Thoracic aorta (tissue), 2 donors: ENCODE data around the gene PDE4B. TPM values are rescaled to one million over a fixed set of nuclear protein-coding genes. Genes with fewer than 3 reads are reported as not detected.
A peak's percentile ranks its signal among the peaks of the same experiment; 100 is the strongest.

Experiments
- ATAC-seq: fragments of 150-250 bp; one replicate; pipeline ENCODE4 v1.8.0; 2017; ENCODE audit warnings: low read depth; ENCODE audit not compliant: insufficient number of reproducible peaks, low FRiP score
- DNase-seq: peaks from one replicate; pipeline ENCODE4 v3.0.0-alpha.2; 2020; ENCODE audit warnings: low spot score
- H3K27ac ChIP-seq, 2 donors: fragments of 200-600 bp; sonication (generic); 1 replicate in 1 of 2; 2 replicates in 1 of 2; pipeline ENCODE4 v1.5.1; 2016; ENCODE audit warnings: mild to moderate bottlenecking in 2 of 2, moderate library complexity in 2 of 2
- H3K27me3 ChIP-seq: fragments of 200-600 bp; sonication (generic); replicated peaks from 2 replicates; pipeline ENCODE4 v1.6.0; 2016; ENCODE audit warnings: mild to moderate bottlenecking; ENCODE audit not compliant: insufficient read depth
- H3K36me3 ChIP-seq: fragments of 200-600 bp; sonication (generic); one replicate; pipeline ENCODE4 v1.5.1; 2016
- H3K4me1 ChIP-seq, 2 donors: fragments of 200-600 bp; sonication (generic); 1 replicate in 1 of 2; 2 replicates in 1 of 2; pipeline versions ENCODE4 v1.5.1 to v1.6.0; 2016; ENCODE audit warnings: low read depth in 2 of 2, mild to moderate bottlenecking in 1 of 2; ENCODE audit not compliant: control insufficient read depth in 1 of 2
- H3K4me3 ChIP-seq: fragments of 200-600 bp; sonication (generic); 2 replicates; pipeline ENCODE4 v1.5.1; 2016; ENCODE audit warnings: mild to moderate bottlenecking
- H3K9me3 ChIP-seq: fragments of 200-600 bp; sonication (generic); 2 replicates; pipeline ENCODE4 v1.5.1; 2016
- total RNA-seq, 2 donors: library from RNA; depleted of rRNA; stranded (reverse); fragments of >200 nt; gene quantifications; one replicate each; pipeline versions ENCODE4 v1.1.0 to v1.2.3, GENCODE V29; 2016
- TF ChIP-seq, protein P1 (sequence below): fragments of 200-600 bp; sonication (generic); IDR thresholded peaks from one replicate; pipeline ENCODE4 v1.5.1; 2019; ENCODE audit warnings: antibody characterized with exemption

The PDE4B gene
- total RNA-seq, 2 donors from 2014 or later: 29.0 to 42.4 TPM

DNA sequence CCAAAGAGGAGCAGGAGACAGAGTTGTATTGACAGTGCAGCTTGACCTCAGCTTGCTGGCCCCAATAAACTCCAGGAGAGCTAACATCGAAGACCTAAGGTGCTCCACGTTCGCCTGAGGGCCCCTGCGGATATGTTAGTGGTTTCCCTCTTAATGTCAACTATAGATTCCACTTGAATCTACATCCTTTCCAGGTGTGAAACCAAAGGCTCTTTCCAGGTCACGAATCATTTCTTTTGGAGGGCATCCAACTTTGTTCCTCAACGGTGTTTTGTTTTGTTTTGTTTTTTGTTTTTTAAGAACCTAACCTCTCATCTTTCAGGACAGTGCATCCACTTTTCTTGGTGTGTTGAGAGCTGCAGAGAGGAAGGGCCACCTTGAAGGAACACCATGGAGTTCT is 473.7 kb downstream of the PDE4B start:
- no peaks in the 10 kb centered on the region for H3K27me3 ChIP-seq

GRCh38 chr1:66266756-66267155 is 474.1 kb downstream of the PDE4B start:
- Histone ChIP-seq H3K27ac (no peak overlapping the region), H3K27me3 (no peaks in the 10 kb centered on the region), H3K4me3 (no peak overlapping the region), H3K9me3 (no peaks in the 10 kb centered on the region), H3K36me3 (no peaks in the 10 kb centered on the region), H3K4me1 (peaks cover 12 to 28% of the 10 kb centered on the region in 2 donors)
- no peak for DNase-seq
- TF ChIP-seq, protein P1, sequence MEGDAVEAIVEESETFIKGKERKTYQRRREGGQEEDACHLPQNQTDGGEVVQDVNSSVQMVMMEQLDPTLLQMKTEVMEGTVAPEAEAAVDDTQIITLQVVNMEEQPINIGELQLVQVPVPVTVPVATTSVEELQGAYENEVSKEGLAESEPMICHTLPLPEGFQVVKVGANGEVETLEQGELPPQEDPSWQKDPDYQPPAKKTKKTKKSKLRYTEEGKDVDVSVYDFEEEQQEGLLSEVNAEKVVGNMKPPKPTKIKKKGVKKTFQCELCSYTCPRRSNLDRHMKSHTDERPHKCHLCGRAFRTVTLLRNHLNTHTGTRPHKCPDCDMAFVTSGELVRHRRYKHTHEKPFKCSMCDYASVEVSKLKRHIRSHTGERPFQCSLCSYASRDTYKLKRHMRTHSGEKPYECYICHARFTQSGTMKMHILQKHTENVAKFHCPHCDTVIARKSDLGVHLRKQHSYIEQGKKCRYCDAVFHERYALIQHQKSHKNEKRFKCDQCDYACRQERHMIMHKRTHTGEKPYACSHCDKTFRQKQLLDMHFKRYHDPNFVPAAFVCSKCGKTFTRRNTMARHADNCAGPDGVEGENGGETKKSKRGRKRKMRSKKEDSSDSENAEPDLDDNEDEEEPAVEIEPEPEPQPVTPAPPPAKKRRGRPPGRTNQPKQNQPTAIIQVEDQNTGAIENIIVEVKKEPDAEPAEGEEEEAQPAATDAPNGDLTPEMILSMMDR: no peak
- no peak for ATAC-seq

More for the DNA sequence above, 473.7 kb downstream of the PDE4B start:
- TF ChIP-seq, protein P1: no peak
- Histone ChIP-seq H3K27ac (no peak overlapping the region), H3K36me3 (no peaks in the 10 kb centered on the region), H3K9me3 (no peaks in the 10 kb centered on the region), H3K4me1 (peaks cover 10 to 24% of the 10 kb centered on the region in 2 donors), H3K4me3 (no peak overlapping the region)
- DNase-seq: no peak
- ATAC-seq: no peak

- TF ChIP-seq, protein P1: no peak
- ATAC-seq: no peak
- no peak overlapping the region for H3K27ac ChIP-seq
These were observed 474.7 kb downstream of the PDE4B start for GRCh38 chr1:66267201-66267940.

GRCh38 chr1:66269222-66269621 is 476.5 kb downstream of the PDE4B start:
- TF ChIP-seq, protein P1: no peak
- peaks cover 15 to 37% of the 10 kb centered on the region in 2 donors for H3K4me1 ChIP-seq
- H3K9me3 ChIP-seq: no peaks in the 10 kb centered on the region
- H3K4me3 ChIP-seq: no peak overlapping the region
- no peaks in the 10 kb centered on the region for H3K27me3 ChIP-seq
- ATAC-seq (no peak), DNase-seq (no peak)
- no peaks in the 10 kb centered on the region for H3K36me3 ChIP-seq
- H3K27ac ChIP-seq: no peak overlapping the region

More at GRCh38 chr1:66267201-66267940, 474.7 kb downstream of the PDE4B start:
- DNase-seq: no peak
- no peaks in the 10 kb centered on the region for H3K36me3 ChIP-seq
- no peak overlapping the region for H3K4me3 ChIP-seq
- H3K9me3 ChIP-seq: no peaks in the 10 kb centered on the region
- no peaks in the 10 kb centered on the region for H3K27me3 ChIP-seq
- peaks cover 15 to 34% of the 10 kb centered on the region in 2 donors for H3K4me1 ChIP-seq

- peaks cover 18 to 45% of the 10 kb centered on the region in 2 donors for H3K4me1 ChIP-seq
- DNase-seq (no peak), ATAC-seq (no peak)
- H3K4me3 ChIP-seq: no peak overlapping the region
- H3K27me3 ChIP-seq: no peaks in the 10 kb centered on the region
- TF ChIP-seq, protein P1: no peak
- no peaks in the 10 kb centered on the region for H3K36me3 ChIP-seq
- H3K27ac ChIP-seq: peak overlapping the region in 1 of 2 donors; percentile 38
- H3K9me3 ChIP-seq: no peaks in the 10 kb centered on the region
These were observed 477.6 kb downstream of the PDE4B start for GRCh38 chr1:66270119-66270812.
